GM23338 (cell line): ENCODE results near the gene SLC9C2. TPM values are rescaled to one million over a fixed set of nuclear protein-coding genes. Genes with fewer than 3 reads are reported as not detected.

ENCODE experiments used
- ATAC-seq: fragments of 200-7000 bp; cut with Tn5 transposase; 3 replicates; pipeline ENCODE4 v1.9.1; 2020
- DNase-seq: peaks from one replicate; pipeline ENCODE4 v3.0.0-alpha.2; 2015; ENCODE audit warnings: low spot score
- H2AFZ ChIP-seq: fragments of 200-600 bp; sonication (generic); 2 replicates; pipeline ENCODE4 v1.8.0; 2016; ENCODE audit warnings: antibody characterized with exemption, mild to moderate bottlenecking, moderate library complexity
- H3F3A ChIP-seq: fragments of 200-600 bp; sonication (generic); replicated peaks from 2 replicates; pipeline ENCODE4 v1.8.0; 2017; ENCODE audit warnings: antibody characterized with exemption, mixed run types, low read depth
- H3K27ac ChIP-seq: fragments of 200-600 bp; sonication (generic); 2 replicates; pipeline ENCODE4 v1.6.1; 2016; ENCODE audit warnings: low read depth
- H3K27me3 ChIP-seq: fragments of 200-600 bp; sonication (generic); 2 replicates; pipeline ENCODE4 v1.8.0; 2016; ENCODE audit warnings: mild to moderate bottlenecking, mixed run types, moderate library complexity; ENCODE audit not compliant: insufficient read depth
- H3K36me3 ChIP-seq: fragments of 200-600 bp; sonication (generic); 2 replicates; pipeline ENCODE4 v1.8.0; 2016; ENCODE audit warnings: mild to moderate bottlenecking; ENCODE audit not compliant: insufficient read depth
- H3K4me1 ChIP-seq: fragments of 200-600 bp; sonication (generic); 2 replicates; pipeline ENCODE4 v1.8.0; 2016; ENCODE audit warnings: mild to moderate bottlenecking, moderate library complexity; ENCODE audit not compliant: insufficient read depth
- H3K4me2 ChIP-seq: fragments of 200-600 bp; sonication (generic); 2 replicates; pipeline ENCODE4 v1.7.1; 2017; ENCODE audit warnings: mixed run types
- H3K4me3 ChIP-seq: fragments of 200-600 bp; sonication (generic); 2 replicates; pipeline ENCODE4 v1.6.1; 2016; ENCODE audit warnings: mixed run types
- H3K79me2 ChIP-seq: fragments of 200-600 bp; sonication (generic); replicated peaks from 2 replicates; pipeline ENCODE4 v1.8.0; 2017; ENCODE audit warnings: mild to moderate bottlenecking; ENCODE audit not compliant: insufficient read depth
- H3K9me2 ChIP-seq: fragments of 200-600 bp; sonication (generic); 2 replicates; pipeline ENCODE4 v1.8.0; 2017; ENCODE audit not compliant: insufficient read depth
- H4K20me1 ChIP-seq: fragments of 200-600 bp; sonication (generic); replicated peaks from 2 replicates; pipeline ENCODE4 v1.8.0; 2017; ENCODE audit warnings: mild to moderate bottlenecking; ENCODE audit not compliant: insufficient read depth
- H3K27ac Mint-ChIP-seq: 2 replicates; pipeline ENCODE4 v1.8.0; 2020; ENCODE audit warnings: inconsistent platforms, mild to moderate bottlenecking, moderate library complexity, mixed read lengths
- H3K27me3 Mint-ChIP-seq: 3 replicates; pipeline ENCODE4 v1.8.0; 2022; ENCODE audit warnings: low read depth, mild to moderate bottlenecking, moderate library complexity, mixed read lengths, inconsistent platforms; ENCODE audit not compliant: insufficient read depth, poor library complexity
- H3K36me3 Mint-ChIP-seq: 3 replicates; pipeline ENCODE4 v1.8.0; 2021; ENCODE audit warnings: low read depth, mild to moderate bottlenecking, inconsistent platforms, moderate library complexity, mixed read lengths
- H3K4me1 Mint-ChIP-seq: 3 replicates; pipeline ENCODE4 v1.8.0; 2020; ENCODE audit warnings: mild to moderate bottlenecking, inconsistent platforms, mixed read lengths
- H3K4me3 Mint-ChIP-seq: 3 replicates; pipeline ENCODE4 v1.8.0; 2021; ENCODE audit warnings: moderate library complexity, mild to moderate bottlenecking, inconsistent platforms, mixed read lengths
- H3K9me3 Mint-ChIP-seq: 3 replicates; pipeline ENCODE4 v1.8.0; 2020; ENCODE audit warnings: moderate library complexity, mild to moderate bottlenecking, inconsistent platforms, mixed read lengths
- CREB1 ChIP-seq: fragments of 250-450 bp; sonication (Bioruptor Pico); IDR thresholded peaks from 2 replicates; pipeline ENCODE4 v1.5.0; 2020; ENCODE audit warnings: low read depth, mild to moderate bottlenecking, moderate library complexity
- EZH2 ChIP-seq: fragments of 200-600 bp; sonication (generic); IDR thresholded peaks from one replicate; pipeline ENCODE4 v1.8.0; 2017; ENCODE audit warnings: antibody characterized with exemption, mild to moderate bottlenecking, low read depth; ENCODE audit not compliant: unreplicated experiment
- JUNB ChIP-seq: IDR thresholded peaks from one replicate; pipeline ENCODE4 v1.6.1; 2016; ENCODE audit warnings: antibody characterized with exemption; ENCODE audit not compliant: unreplicated experiment
- NANOG ChIP-seq: IDR thresholded peaks from 2 replicates; pipeline ENCODE4 v1.6.1; 2016; ENCODE audit warnings: antibody characterized with exemption, borderline replicate concordance
- POLR2AphosphoS5 ChIP-seq: IDR thresholded peaks from 2 replicates; pipeline ENCODE4 v1.6.1; 2016; ENCODE audit warnings: antibody characterized with exemption, low read depth
- ZNF114 ChIP-seq: fragments of 250-450 bp; sonication (Bioruptor Pico); IDR thresholded peaks from 2 replicates; pipeline ENCODE4 v1.5.0; 2020; ENCODE audit warnings: mild to moderate bottlenecking, moderate library complexity
- ZNF331 ChIP-seq: fragments of 250-450 bp; sonication (Bioruptor Pico); IDR thresholded peaks from 2 replicates; pipeline ENCODE4 v1.5.0; 2020; ENCODE audit warnings: low read depth, mild to moderate bottlenecking, moderate library complexity
- ZNF462 ChIP-seq: fragments of 250-450 bp; sonication (Bioruptor Pico); IDR thresholded peaks from 2 replicates; pipeline ENCODE4 v1.5.0; 2020; ENCODE audit warnings: mild to moderate bottlenecking, moderate library complexity
- polyA plus RNA-seq: library from polyadenylated mRNA; unstranded; fragments of >200 nt; fragmentation: Nextera tagmentation; extraction: Ambion mirVana; gene quantifications from 2 replicates; pipeline ENCODE4 v1.2.1, GENCODE V29; 2016
- total RNA-seq: library from RNA; depleted of rRNA; stranded (reverse); fragments of >200 nt; shearing (Covaris generic); gene quantifications from 2 replicates; pipeline ENCODE4 v1.2.3, GENCODE V29; 2014
- TF ChIP-seq, protein P1 (sequence below): IDR thresholded peaks from one replicate; pipeline ENCODE4 v1.6.1; 2018; ENCODE audit warnings: antibody characterized with exemption; ENCODE audit not compliant: unreplicated experiment

The SLC9C2 gene
- total and polyA plus RNA-seq, 2 experiments from 2014 or later = not detected

GRCh38 chr1:173580658-173581057, 22.2 kb downstream of the SLC9C2 start:
- Mint-ChIP-seq H3K9me3 (no peaks in the 10 kb centered on the region), H3K27me3 (no peaks in the 10 kb centered on the region), H3K4me1 (peaks cover 4% of the 10 kb centered on the region; the same call in 2 of the 3 replicates), H3K4me3 (no peak overlapping the region), H3K36me3 (no peaks in the 10 kb centered on the region), H3K27ac (no peak overlapping the region)
- no peaks in the 10 kb centered on the region for H4K20me1 ChIP-seq
- H3K79me2 ChIP-seq = no peaks in the 10 kb centered on the region
- H3K36me3 ChIP-seq = no peaks in the 10 kb centered on the region
- no peak for ATAC-seq
- H2AFZ ChIP-seq = no peak overlapping the region
- no peaks in the 10 kb centered on the region for H3K27me3 ChIP-seq
- no peak overlapping the region for H3K4me2 ChIP-seq
- no peak for DNase-seq
- TF ChIP-seq, protein P1, sequence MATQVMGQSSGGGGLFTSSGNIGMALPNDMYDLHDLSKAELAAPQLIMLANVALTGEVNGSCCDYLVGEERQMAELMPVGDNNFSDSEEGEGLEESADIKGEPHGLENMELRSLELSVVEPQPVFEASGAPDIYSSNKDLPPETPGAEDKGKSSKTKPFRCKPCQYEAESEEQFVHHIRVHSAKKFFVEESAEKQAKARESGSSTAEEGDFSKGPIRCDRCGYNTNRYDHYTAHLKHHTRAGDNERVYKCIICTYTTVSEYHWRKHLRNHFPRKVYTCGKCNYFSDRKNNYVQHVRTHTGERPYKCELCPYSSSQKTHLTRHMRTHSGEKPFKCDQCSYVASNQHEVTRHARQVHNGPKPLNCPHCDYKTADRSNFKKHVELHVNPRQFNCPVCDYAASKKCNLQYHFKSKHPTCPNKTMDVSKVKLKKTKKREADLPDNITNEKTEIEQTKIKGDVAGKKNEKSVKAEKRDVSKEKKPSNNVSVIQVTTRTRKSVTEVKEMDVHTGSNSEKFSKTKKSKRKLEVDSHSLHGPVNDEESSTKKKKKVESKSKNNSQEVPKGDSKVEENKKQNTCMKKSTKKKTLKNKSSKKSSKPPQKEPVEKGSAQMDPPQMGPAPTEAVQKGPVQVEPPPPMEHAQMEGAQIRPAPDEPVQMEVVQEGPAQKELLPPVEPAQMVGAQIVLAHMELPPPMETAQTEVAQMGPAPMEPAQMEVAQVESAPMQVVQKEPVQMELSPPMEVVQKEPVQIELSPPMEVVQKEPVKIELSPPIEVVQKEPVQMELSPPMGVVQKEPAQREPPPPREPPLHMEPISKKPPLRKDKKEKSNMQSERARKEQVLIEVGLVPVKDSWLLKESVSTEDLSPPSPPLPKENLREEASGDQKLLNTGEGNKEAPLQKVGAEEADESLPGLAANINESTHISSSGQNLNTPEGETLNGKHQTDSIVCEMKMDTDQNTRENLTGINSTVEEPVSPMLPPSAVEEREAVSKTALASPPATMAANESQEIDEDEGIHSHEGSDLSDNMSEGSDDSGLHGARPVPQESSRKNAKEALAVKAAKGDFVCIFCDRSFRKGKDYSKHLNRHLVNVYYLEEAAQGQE = no peak
- peaks cover 4% of the 10 kb centered on the region; the same call in 1 of the 2 replicates for H3K4me1 ChIP-seq
- no peak overlapping the region for H3K27ac ChIP-seq
- H3F3A ChIP-seq = no peaks in the 10 kb centered on the region
- no peak overlapping the region for H3K4me3 ChIP-seq
- no peaks in the 10 kb centered on the region for H3K9me2 ChIP-seq

GRCh38 chr1:173580071-173580470, 22.8 kb downstream of the SLC9C2 start:
- no peaks in the 10 kb centered on the region for H3K36me3 Mint-ChIP-seq
- H3F3A ChIP-seq = no peaks in the 10 kb centered on the region
- H3K9me2 ChIP-seq = no peaks in the 10 kb centered on the region
- no peak overlapping the region for H3K27ac Mint-ChIP-seq
- no peaks in the 10 kb centered on the region for H3K36me3 ChIP-seq
- H3K4me3 Mint-ChIP-seq = no peak overlapping the region
- peaks cover 4% of the 10 kb centered on the region; the same call in 1 of the 2 replicates for H3K4me1 ChIP-seq
- no peak overlapping the region for H2AFZ ChIP-seq
- no peak overlapping the region for H3K4me3 ChIP-seq
- no peaks in the 10 kb centered on the region for H3K79me2 ChIP-seq
- no peaks in the 10 kb centered on the region for H3K27me3 Mint-ChIP-seq
- H3K9me3 Mint-ChIP-seq = no peaks in the 10 kb centered on the region
- DNase-seq (no peak), ATAC-seq (no peak)
- H4K20me1 ChIP-seq = no peaks in the 10 kb centered on the region
- H3K27ac ChIP-seq = no peak overlapping the region
- peaks cover 4% of the 10 kb centered on the region; the same call in 2 of the 3 replicates for H3K4me1 Mint-ChIP-seq
- H3K27me3 ChIP-seq = no peaks in the 10 kb centered on the region
- H3K4me2 ChIP-seq = no peak overlapping the region
- no peak for TF ChIP-seq POLR2AphosphoS5
- no peak for TF ChIP-seq NANOG
- no peak for TF ChIP-seq CREB1 (CRISPR knock-in tag)
- TF ChIP-seq, protein P1 = no peak
- no peak for TF ChIP-seq ZNF462 (CRISPR knock-in tag)
- TF ChIP-seq JUNB = no peak
- TF ChIP-seq ZNF331 (CRISPR knock-in tag) = no peak
- no peak for TF ChIP-seq ZNF114 (CRISPR knock-in tag)
- TF ChIP-seq EZH2 = no peak
